ENCODE results near the gene ALG2. TPM values are rescaled to one million over a fixed set of nuclear protein-coding genes. Genes with fewer than 3 reads are reported as not detected.

The ALG2 gene
- total and polyA plus RNA-seq, 2 experiments from 2014 or later, result 31.5 to 39.7 TPM

GRCh38 chr9:99211746-99212145 is 10.0 kb downstream of the ALG2 start:
- H3K4me3 Mint-ChIP-seq, result no peak overlapping the region
- Histone ChIP-seq H3K4me1 (ENCODE audit: insufficient read depth) (no peaks in the 10 kb centered on the region), H3K4me3 (no peak overlapping the region), H2AFZ (no peak overlapping the region), H3K27me3 (ENCODE audit: insufficient read depth) (no peaks in the 10 kb centered on the region), H4K20me1 (replicated peaks; ENCODE audit: insufficient read depth) (0 out of 2 replicates have a peak, but pooled peaks cover 4% of the 10 kb centered on the region), H3K4me2 (no peak overlapping the region), H3K27ac (ENCODE audit: low read depth) (no peak overlapping the region), H3F3A (replicated peaks; ENCODE audit: low read depth) (no peaks in the 10 kb centered on the region), H3K9me2 (ENCODE audit: insufficient read depth) (no peaks in the 10 kb centered on the region), H3K79me2 (replicated peaks; ENCODE audit: insufficient read depth) (peaks cover 8% of the 10 kb centered on the region), H3K36me3 (ENCODE audit: insufficient read depth) (no peaks in the 10 kb centered on the region)
- H3K4me1 Mint-ChIP-seq, result peaks cover 5% of the 10 kb centered on the region
- H3K27me3 Mint-ChIP-seq (ENCODE audit: insufficient read depth, low read depth, poor library complexity), result no peaks in the 10 kb centered on the region
- TF ChIP-seq CTCF (conservative IDR thresholded peaks at IDR 0.05; ENCODE audit: low read depth in 2 of 2) (peak; percentile 31 to 38), JUNB (IDR thresholded peaks at IDR 0.05; ENCODE audit: unreplicated experiment) (no peak)
- peaks cover under 1% of the 10 kb centered on the region; the same call in 1 of the 3 replicates for H3K36me3 Mint-ChIP-seq (ENCODE audit: low read depth)
- H3K9me3 Mint-ChIP-seq, result no peaks in the 10 kb centered on the region
- peak; percentile 93 for ATAC-seq
- DNase-seq (ENCODE audit: low spot score), result peak; percentile 60
- no peak overlapping the region for H3K27ac Mint-ChIP-seq

GRCh38 chr9:99210572-99210971 is 11.2 kb downstream of the ALG2 start:
- no peak for DNase-seq (ENCODE audit: low spot score)
- no peaks in the 10 kb centered on the region for H3K9me3 Mint-ChIP-seq
- Histone ChIP-seq H3F3A (replicated peaks; ENCODE audit: low read depth) (no peaks in the 10 kb centered on the region), H4K20me1 (replicated peaks; ENCODE audit: insufficient read depth) (peaks cover 4% of the 10 kb centered on the region; the same call in 1 of the 2 replicates), H2AFZ (no peak overlapping the region), H3K4me1 (ENCODE audit: insufficient read depth) (no peaks in the 10 kb centered on the region), H3K4me2 (no peak overlapping the region), H3K79me2 (replicated peaks; ENCODE audit: insufficient read depth) (no peaks in the 10 kb centered on the region), H3K9me2 (ENCODE audit: insufficient read depth) (no peaks in the 10 kb centered on the region), H3K36me3 (ENCODE audit: insufficient read depth) (no peaks in the 10 kb centered on the region), H3K4me3 (no peak overlapping the region), H3K27ac (ENCODE audit: low read depth) (no peak overlapping the region), H3K27me3 (ENCODE audit: insufficient read depth) (no peaks in the 10 kb centered on the region)
- no peak overlapping the region for H3K27ac Mint-ChIP-seq
- H3K27me3 Mint-ChIP-seq (ENCODE audit: insufficient read depth, low read depth, poor library complexity), result no peaks in the 10 kb centered on the region
- no peaks in the 10 kb centered on the region for H3K36me3 Mint-ChIP-seq (ENCODE audit: low read depth)
- no peak overlapping the region for H3K4me3 Mint-ChIP-seq
- no peak for ATAC-seq
- TF ChIP-seq NANOG (IDR thresholded peaks at IDR 0.05; ENCODE audit: borderline replicate concordance), result no peak
- H3K4me1 Mint-ChIP-seq, result no peaks in the 10 kb centered on the region; the same call in 2 of the 3 replicates

- Mint-ChIP-seq H3K9me3 (no peaks in the 10 kb centered on the region; the same call in 1 of the 3 replicates), H3K27me3 (ENCODE audit: insufficient read depth, low read depth, poor library complexity) (no peaks in the 10 kb centered on the region), H3K36me3 (ENCODE audit: low read depth) (no peaks in the 10 kb centered on the region), H3K4me3 (no peak overlapping the region), H3K27ac (no peak overlapping the region), H3K4me1 (peaks cover 7% of the 10 kb centered on the region; the same call in 2 of the 3 replicates)
- no peaks in the 10 kb centered on the region for H3K9me2 ChIP-seq (ENCODE audit: insufficient read depth)
- no peak overlapping the region for H3K4me3 ChIP-seq
- ATAC-seq, result no peak
- H3F3A ChIP-seq (replicated peaks; ENCODE audit: low read depth), result no peaks in the 10 kb centered on the region
- no peaks in the 10 kb centered on the region for H3K79me2 ChIP-seq (replicated peaks; ENCODE audit: insufficient read depth)
- H2AFZ ChIP-seq, result no peak overlapping the region
- no peaks in the 10 kb centered on the region; the same call in 1 of the 2 replicates for H4K20me1 ChIP-seq (replicated peaks; ENCODE audit: insufficient read depth)
- no peaks in the 10 kb centered on the region for H3K27me3 ChIP-seq (ENCODE audit: insufficient read depth)
- no peak overlapping the region for H3K4me2 ChIP-seq
- H3K36me3 ChIP-seq (ENCODE audit: insufficient read depth), result no peaks in the 10 kb centered on the region
- H3K27ac ChIP-seq (ENCODE audit: low read depth), result no peak overlapping the region
- H3K4me1 ChIP-seq (ENCODE audit: insufficient read depth), result no peaks in the 10 kb centered on the region
- DNase-seq (ENCODE audit: low spot score), result no peak
- TF ChIP-seq NANOG (IDR thresholded peaks at IDR 0.05; ENCODE audit: borderline replicate concordance) (no peak), REST (IDR thresholded peaks at IDR 0.05; ENCODE audit: unreplicated experiment) (no peak)
These were observed 20.1 kb downstream of the ALG2 start for GRCh38 chr9:99201603-99202002.
